Measurements from ENCODE around the gene WNT3.

The WNT3 gene

GRCh38 chr17:46836500-46836899 is 18.0 kb upstream of the WNT3 start:
- no peak for DNase-seq (ENCODE audit: low read depth)

DNA sequence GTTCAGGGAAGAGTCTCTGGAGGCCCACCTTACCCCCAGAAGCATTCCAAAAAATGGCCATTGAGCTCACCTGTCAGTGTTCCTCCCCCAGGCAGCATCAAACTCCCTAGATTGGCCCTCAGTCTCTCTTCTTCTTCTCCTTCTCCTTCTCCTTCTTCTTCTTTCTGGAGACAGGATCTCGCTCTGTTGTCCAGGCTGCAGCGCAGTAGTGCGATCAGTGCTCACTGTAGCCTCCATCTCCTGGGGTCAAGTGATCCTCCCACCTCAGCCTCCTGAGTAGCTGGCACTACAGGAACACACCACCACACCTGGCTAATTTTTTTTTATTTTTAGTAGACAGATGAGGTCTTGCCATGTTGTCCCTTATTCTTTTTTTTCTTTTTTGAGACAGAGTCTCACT is 16.4 kb upstream of the WNT3 start:
- DNase-seq (ENCODE audit: low read depth) = no peak

- DNase-seq (ENCODE audit: low read depth) = no peak
Observed at GRCh38 chr17:46833840-46834208, 15.3 kb upstream of the WNT3 start.

DNA sequence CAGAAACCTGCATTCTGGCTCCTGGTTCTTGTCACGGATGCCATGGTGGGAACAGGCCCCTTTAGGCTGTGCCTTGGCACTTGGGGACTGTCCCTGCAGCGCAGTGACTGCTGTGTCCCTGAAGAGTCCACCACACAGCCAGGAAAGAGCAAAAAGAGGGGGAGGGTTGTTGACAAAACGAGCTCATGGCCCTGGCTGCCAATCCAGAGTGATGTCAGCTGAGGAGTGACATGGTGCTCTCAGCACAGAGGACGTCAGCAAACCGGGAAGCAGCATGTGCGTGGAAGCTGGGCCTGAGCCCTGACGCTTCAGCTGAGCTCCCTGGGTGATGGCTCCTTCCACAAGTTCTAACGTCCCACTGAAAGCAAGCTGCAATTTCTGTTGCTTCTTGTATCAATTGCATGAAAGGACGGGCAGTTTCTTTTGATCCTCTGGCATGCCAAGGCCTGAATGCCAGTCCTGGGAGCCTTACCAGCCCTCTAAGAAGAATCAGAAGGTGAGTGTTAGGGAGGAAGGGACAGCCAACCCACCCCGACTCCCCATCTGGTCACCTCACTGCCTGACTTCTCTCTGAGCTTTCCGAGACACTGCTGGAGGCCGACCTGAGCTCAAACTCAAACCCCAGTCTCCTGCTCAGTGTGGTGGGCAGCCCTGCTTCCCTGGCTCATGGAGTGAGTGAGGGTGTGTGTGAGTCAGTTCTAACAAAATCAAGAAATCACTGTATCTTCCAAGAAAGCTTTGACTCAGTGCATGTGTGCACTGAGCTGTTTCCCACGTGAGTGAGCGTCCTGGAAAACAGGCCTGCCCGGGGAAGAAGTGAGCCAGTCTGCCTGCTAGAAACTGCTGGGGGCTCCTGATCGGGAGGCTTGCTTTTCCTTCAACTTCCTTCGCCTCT is 14.7 kb upstream of the WNT3 start:
- DNase-seq (ENCODE audit: low read depth) = no peak

GRCh38 chr17:46832331-46832821 is 13.9 kb upstream of the WNT3 start:
- DNase-seq (ENCODE audit: low read depth) = no peak

DNA sequence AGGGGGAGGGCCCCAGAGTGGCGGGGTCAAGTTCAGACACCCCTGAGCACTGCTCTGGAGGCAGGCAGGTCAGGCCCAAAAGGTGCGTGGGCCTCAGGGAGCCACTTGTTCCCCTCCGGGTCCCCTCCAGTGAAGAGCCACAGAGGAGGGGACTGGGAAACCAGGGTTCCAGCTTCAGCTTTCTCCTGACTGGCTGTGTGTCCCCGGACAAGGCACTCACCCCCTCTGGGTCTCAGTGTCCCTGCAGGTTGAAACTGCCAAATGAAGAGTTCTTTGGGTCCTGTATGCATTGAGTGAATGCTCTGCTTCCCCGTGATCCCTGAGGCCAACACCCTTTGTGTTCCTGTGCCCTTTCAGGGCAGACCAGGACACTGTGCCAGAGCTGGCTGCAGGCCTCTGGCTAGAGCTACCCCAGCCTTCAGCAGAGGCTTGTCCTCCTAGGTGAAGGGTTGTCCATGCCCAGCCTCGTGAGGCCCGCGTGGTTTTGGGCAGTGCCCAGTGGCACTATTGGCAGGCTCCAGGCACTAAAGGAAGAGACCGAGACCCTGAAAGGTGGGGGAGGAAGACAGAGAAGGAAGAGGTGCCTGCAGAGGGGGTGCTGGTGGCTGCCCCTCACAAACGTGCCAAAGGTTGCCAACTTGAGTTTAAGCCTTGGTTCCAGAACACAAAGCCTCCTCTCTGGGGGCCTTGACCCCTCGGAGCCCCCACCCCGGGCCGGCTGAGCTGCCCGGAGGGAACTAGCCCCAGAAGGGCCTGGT is 13.3 kb upstream of the WNT3 start:
- no peak for DNase-seq (ENCODE audit: low read depth)

DNA sequence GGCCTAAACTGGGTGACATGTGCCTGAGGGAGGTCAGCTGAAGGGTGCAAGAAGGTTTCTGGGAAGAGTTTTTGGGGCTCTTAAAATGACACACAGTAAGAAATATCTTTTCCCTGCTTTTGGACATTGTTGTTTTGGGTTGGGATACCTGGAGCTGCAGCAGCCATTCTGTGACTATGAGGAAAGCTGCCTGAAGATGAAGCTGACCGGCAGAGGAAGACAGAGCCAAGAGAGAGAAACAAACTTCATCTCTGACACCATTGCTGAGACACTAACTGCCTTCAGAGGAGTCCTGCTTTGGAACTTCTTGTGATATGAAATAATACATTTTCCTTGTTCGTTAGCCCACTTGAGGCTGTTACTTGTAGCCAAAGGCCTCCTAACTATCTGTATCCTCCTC is 8.8 kb upstream of the WNT3 start:
- DNase-seq (ENCODE audit: low read depth) = no peak

DNA sequence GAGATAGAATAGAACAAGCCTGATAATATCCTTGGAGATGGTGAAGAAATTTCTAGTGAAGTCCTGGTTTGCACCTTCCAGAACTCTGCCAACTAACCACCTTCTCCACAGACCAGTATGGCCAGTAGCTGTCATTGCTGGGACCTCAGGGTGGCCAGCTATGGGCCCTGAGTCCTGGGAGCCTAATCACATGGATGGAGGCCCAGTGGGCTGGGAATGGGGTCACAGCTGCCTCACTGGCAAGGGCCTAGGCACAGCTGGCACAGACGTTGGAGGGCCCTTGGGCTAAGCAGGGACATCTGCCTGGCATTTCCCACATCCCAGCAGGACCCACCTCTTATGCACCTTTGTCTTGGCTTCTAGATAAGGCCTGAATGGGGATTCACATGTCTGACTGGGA is 7.6 kb upstream of the WNT3 start:
- no peak for DNase-seq (ENCODE audit: low read depth)

DNA sequence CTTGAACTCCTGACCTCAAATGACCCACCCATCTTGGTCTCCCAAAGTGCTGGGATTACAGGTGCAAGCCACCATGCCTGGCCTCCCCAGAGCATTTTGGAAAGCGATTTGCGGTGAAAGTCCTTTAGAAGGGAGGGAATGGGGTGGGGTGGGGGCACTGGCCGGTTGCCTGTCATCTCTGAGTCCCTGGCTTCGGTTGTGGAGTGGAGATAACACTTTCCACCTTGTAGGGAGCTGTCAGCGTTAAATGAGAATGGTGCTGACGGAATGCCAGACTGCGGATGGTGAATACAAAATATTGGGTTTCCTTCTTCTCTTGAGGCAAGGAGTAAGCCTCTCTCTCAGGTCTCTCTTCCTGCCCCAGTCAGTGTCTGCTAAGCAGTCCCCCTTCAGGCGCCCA is 5.2 kb upstream of the WNT3 start:
- DNase-seq (ENCODE audit: low read depth) = no peak

DNA sequence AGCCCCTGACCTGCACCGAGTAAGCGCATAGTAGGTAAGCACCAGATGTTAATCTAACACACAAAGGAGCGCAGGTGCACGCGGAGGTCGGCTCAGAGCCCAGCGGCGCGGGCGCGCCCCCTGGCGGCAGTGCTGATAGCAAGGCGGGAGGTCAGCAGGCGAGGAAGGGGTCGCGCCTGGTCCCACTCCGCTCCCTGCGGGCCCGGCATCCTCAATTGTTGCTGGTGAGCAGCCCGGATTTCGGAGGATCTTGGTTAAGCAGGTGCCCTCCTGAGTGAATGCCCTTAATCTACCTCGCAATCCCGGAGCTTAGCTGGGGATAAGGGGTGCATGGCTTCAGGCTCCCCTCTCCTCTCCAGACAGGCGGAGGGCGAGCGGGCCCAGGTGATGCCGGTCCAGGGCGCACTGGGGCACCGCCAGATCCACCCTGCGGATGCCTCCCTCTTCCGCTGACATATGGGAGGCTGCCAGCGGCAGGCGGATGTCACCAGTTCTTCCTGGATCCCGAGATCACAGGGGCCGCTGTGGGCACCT is 4.0 kb upstream of the WNT3 start:
- DNase-seq (ENCODE audit: low read depth) = no peak

GRCh38 chr17:46821482-46822387 is 3.2 kb upstream of the WNT3 start:
- DNase-seq (ENCODE audit: low read depth) = no peak

- no peak for DNase-seq (ENCODE audit: low read depth)
Observed at GRCh38 chr17:46820592-46821450, 2.3 kb upstream of the WNT3 start.

- no peak for DNase-seq (ENCODE audit: low read depth)
Observed at GRCh38 chr17:46819906-46820351, 1.4 kb upstream of the WNT3 start.

DNA sequence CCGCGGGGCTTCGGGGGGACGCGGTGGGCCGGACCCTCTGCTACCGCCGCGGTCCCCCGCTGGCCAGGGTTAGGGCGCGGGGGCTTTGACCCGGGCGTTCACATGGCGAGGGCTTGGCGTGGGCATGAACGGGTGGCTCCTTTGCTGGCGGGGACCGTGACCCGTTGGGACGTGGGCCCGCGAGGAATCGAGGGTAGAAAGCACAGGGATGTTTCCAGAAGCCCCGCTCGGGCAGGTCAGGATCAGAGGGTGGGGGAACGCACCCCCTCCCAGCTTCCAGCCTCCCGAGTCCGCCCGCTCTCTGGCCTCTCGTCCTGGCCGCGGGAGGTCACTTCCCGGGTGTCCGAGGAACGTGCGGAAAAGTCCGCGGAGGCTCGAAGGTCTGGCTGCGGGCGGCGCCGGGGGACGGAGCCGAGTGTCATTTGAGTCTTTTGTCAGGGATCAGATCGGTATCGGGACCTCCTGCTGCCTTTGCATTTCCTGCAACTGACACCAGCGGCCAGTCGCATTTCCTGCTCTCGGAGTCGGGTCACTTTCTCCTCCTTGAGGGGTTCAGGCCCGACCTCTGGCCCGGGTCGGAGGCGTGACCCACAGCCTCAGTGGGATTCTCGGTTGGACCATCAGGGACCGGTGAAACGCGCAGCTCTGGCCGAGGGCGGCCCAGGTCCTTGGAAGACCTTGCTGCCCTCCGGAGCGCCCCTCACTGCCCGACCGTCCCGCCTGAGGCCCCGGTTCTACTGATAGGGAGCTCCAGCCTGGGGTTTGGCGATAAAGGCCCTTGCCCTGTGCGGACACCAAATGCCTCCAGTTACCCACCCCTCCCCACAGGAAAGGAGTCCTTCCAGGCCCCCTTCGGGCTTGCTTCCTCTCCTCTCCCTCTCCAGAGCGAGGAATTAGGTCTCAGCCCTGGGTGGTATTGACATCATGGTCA is 702 bp upstream of the WNT3 start:
- peak; percentile 49 for DNase-seq (ENCODE audit: low read depth)

- no peak for DNase-seq (ENCODE audit: low read depth)
Observed at GRCh38 chr17:46817901-46818209, 637 bp downstream of the WNT3 start.

DNA sequence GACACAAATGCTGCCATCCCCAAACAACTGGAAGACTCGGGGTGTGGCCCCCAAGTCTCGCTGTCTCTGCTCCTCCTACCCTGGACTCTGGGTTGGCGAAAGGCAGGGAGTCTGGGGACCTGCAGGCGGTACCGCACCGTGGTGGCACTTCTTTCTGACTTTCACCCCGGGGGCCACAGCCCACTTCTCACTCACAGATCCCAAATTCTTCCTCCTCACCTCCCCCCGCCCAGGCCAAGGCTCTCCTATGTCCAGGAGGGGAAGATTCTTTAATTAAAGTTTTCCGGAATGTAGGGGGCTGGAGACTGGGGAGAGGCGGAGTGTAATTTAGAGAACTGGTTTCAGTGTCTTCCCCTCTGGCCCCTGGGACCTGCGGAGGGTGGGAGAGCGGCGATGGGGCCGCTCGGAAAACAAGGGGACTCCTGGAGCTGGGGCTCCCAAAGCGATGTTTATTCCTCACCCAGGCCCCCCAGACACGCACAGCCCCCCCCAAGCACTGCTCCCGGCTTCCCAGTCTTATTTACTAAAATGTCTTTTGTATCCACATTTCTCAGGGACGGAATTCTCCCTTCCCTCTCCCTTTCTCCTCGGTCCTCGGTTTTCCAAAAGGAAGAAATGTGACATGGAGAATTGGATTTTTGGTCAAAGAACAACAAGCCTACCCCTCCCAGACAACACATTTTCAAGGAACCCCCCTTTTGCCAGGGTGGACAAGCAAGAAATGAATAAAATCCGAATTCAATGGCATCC is 1.2 kb downstream of the WNT3 start:
- no peak for DNase-seq (ENCODE audit: low read depth)

- DNase-seq (ENCODE audit: low read depth) = no peak
Observed at GRCh38 chr17:46815474-46816353, 2.8 kb downstream of the WNT3 start.

DNA sequence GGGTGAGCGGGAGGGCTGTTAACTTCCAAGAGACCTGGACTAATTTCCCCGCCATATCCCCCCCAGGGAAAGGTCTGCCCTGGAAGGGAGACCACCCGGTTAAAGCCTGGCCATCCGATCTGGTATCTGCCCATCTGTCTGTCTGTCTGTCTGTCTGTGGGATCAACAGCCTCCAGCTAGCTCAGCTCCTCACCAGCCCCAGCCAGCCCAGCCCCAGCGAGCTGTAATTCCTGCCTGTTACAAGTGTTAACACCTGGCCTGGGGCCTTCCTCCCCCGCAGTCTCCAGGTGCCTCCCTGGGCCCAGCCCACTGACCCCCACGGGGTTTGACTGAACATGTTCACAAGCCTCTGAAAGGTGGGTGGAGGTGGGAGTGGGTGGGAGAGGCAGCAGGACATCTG is 4.0 kb downstream of the WNT3 start:
- DNase-seq (ENCODE audit: low read depth) = no peak

Measured in CMK (cell line).